Activated CD4-positive, CD25-positive, alpha-beta regulatory T cell (primary cell): ENCODE results near the gene SPRYD7.
A peak's percentile ranks its signal among the peaks of the same experiment; 100 is the strongest.
"Not testable (repeated sequence)": the region's sequence is repeated elsewhere in the genome, so short reads cannot be mapped to it uniquely, and the experiment has no call there.

Experiments used
- DNase-seq, 4 experiments: peaks; one replicate each; lab custom pipeline; 2025; lab: John Stamatoyannopoulos, UW

The SPRYD7 gene

GRCh38 chr13:49936075-49936967 is at the start of gene SPRYD7:
TSS of gene SPRYD7 (minus strand) at chr13:49936340. CDS start at chr13:49936235, 105 bp downstream.
- peak; percentile 89 to 96 (median 92) for DNase-seq

DNA sequence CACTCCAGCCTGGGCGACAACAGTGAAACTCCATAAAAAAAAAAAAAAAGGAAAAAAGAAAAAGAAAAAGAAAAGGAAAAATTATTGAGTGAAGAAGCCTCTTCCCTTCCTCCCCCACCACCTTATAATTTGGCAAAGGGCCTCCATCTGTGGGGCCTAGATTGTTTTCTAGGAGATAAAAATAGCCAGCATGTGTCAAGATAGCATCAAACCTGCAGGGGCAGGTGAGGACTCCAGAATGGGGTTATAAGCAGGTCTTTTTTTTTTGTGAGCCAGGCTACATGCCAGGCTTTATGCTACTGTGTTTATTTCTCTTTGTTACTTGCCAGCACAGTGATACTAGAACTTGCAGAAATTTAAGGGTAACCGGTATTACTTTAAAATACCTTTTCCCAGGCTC is 49.0 kb upstream of the SPRYD7 start:
- DNase-seq = no peak

DNA sequence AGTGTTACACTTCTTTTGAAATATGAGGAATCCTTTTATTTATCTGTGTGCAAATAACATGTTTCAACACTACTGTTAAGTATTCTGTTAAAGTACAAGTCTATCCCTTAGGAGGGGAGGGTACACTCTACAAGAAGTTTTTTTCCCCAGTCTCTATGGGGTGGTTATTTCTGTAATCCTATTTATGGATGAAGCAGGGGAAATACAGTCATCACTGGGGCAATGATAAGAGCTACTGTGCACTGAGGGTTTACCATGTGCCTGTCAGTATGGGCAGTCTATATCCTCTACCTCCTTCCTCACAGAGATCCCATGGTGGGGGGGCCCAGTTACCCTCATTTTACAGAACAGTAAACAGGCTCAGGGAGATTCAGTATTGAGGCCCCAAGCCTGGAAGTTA is 44.1 kb upstream of the SPRYD7 start:
- no peak for DNase-seq

DNA sequence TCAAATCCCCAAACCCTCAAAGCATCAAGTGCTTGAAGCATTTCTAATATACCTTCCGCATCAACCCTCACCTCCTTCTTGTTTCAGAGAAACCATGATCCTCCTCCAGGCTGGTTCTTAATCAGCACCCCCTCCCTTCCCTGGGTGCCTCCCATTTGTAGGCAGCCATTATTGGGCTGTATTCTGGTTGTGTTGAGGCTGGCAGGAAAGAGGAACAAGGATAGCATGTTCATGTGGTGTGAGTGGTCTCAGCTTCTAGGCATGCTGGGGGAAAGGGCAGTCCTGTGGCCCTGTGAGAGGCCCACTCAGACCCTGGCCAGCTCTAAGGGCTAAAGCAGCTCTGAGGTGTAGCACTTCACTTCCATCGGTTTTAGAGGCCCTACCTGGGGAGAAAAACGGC is 41.9 kb upstream of the SPRYD7 start:
- no peak for DNase-seq

GRCh38 chr13:49976314-49977258 is 40.4 kb upstream of the SPRYD7 start:
- peak; percentile 35 to 66 (median 54) for DNase-seq

- DNase-seq = no peak
Measured at GRCh38 chr13:49975826-49976225, 39.7 kb upstream of the SPRYD7 start.

DNA sequence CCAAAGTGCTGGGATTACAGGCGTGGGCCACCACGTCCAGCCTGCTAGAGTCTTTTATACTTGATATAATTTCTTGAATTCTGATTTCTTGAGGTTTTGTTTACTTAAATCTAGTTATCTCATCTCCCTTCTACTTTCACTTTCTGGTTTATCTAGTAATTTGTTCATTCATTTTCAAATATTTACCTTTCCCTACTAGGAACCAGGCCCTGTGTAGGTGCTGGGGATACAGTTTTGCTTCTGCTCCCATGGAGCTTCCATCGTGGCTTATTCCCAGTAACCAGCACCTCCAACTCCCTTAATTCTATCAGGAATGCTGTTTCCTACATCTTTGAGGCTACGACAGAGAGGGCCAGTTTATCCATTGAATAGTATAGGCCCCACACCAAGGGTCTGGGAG is 36.6 kb upstream of the SPRYD7 start:
- no peak for DNase-seq

DNA sequence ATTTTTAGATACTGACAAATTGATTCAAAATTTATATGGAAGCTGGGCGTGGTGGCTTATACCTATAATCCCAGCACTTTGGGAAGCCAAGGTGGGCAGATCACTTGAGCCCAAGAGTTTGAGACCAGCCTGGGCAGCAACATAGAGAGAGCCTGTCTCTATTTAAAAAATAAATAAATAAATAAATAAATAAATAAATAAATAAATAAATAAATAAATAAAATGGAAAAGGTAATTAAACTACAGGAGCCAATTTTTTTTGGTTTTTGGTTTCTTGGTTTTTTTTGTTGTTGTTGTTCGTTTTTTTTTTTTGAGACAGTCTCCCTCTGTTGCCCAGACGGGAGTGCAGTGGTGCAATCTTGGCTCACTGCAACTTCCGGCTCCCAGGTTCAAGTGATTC is 31.3 kb upstream of the SPRYD7 start:
- DNase-seq = no peak

DNA sequence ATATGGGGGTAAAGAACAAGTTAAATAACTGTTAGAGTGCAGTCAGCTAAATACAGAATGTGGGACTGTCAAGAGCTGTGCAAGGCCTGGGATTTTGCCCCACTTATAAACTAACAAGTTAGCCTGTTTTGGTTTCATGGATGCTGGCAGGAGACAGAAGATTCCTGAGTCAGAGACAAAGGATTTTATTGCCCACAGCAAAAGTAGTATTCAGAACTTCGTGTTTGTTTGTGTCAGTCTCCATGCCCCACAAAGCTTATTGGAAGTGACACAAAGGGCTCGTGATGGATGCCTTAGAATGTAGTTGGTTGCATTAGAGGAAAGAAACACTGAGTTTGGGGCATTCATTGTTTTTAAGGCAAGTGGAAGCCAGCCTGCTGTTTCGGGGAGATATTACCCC is 22.2 kb upstream of the SPRYD7 start:
- no peak for DNase-seq

DNA sequence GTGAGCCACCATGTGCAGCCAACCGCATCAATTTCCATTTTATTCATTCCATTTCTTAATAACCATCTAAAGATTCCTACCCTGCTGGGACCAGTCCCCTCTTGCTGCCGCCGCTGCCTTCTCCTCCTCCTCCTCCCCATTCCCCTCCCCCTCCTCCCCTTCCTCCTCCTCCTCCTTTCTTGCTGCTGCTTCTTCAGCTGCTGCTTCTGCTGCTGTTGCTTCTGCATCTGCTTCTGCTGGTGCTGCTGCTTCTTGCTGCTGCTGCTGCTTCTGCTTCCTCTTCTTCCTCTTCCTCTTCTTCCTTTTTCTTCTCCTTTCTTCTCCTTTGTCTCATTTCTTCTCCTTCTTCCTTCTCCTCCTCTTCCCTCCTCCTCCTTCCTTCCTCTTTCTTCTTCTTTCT is 20.0 kb upstream of the SPRYD7 start:
- DNase-seq = no peak

GRCh38 chr13:49954674-49955455 is 18.7 kb upstream of the SPRYD7 start:
- DNase-seq = no peak

DNA sequence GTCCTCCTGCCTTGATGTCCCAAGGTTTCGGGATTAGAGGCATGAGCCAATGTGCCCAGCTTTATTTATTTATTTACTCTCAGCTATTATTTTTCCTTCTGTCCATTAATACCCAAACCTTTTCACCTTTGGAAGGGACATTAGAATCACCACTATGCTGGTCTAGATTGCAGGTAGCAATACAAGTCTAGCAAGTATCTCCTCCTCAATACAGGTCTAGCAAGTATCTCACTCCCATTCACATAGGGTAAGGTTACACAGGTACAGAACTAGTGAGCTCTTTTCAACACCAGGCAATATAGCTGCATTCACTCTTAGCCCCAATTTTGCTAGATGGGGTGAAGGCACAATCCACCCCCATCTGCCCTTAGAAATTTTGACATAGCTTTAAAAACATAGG is 17.4 kb upstream of the SPRYD7 start:
- DNase-seq = no peak

GRCh38 chr13:49951754-49952535 is 15.8 kb upstream of the SPRYD7 start:
- DNase-seq = no peak

GRCh38 chr13:49948777-49949270 is 12.7 kb upstream of the SPRYD7 start:
- DNase-seq = not testable (repeated sequence)

DNA sequence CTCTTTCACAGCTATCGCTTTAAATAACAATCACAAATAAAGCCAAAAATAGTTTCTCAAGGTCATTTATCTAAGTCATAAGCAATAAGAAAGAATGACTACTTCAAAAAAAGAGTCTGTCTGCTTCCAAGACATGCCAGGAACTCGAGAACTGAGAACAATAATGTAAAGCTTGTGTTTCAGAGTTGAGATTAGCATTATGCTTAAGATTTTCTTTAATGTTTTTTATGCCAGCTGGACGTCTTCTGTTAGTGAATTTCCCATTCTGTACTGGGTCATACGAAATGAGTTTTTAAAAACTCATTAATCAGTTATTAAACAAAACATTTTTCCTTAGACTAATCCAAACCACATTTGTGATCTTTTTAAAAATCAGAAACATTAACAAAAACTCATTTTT is 3.2 kb upstream of the SPRYD7 start:
- no peak for DNase-seq

GRCh38 chr13:49938921-49939320 is 2.8 kb upstream of the SPRYD7 start:
- no peak for DNase-seq

- DNase-seq = no peak
Measured at GRCh38 chr13:49938314-49938713, 2.2 kb upstream of the SPRYD7 start.

- DNase-seq = no peak
Measured at GRCh38 chr13:49936968-49937273, 781 bp upstream of the SPRYD7 start.

DNA sequence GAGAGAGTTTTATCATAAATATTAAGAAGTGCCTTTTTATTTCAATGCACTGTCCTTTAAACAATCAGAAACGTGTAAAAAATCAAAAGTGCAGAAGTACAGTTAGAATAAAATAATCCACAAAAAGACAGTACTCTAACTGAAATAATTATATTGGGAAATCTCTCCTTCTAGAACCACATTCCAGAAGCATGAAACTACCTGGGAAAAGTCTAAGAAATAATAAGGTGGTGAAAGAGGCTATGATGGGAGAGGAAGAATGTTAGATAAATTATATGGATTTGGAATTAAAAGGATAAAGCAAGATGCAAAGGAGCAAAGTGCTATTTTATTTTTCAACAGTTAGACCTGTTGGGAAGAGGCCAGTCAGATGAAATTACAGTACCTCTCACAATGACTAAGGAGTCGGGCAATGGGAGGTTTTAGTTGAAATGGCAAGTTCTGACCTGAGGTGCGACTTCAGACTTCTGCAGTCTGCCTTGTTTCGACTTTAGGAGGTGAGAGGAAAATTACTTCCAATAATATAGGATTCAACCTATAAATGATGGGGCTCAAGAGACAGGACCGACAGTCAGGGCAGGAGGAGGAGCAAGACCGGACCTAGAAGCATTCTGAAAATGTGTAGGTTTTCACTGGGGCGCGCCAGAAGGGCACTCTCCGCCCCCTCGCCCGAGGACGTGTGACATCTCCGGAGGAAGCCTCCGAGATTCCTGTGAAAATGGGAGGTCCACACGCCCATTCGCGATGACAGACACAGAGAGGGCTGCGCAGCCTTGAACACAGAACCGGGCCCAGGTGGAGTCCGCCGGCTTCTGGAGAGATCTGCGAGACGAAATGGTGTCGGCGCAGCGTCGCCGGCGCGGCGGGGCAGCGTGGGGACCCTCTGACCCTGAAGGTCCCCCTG is 717 bp downstream of the SPRYD7 start:
- peak in 2 of 4 experiments; percentile 22 to 24 for DNase-seq

- no peak for DNase-seq
Measured at GRCh38 chr13:49933511-49933910, 2.6 kb downstream of the SPRYD7 start.
